Globus pallidus (tissue), 1 donor: ENCODE data around the gene DOCK8.
"Not testable (repeated sequence)": the region's sequence is repeated elsewhere in the genome, so short reads cannot be mapped to it uniquely, and the experiment has no call there.

Source experiments
- DNase-seq: peaks from one replicate; pipeline ENCODE4 v3.0.0-alpha.2; 2015; ENCODE audit warnings: low spot score

DOCK8 gene

DNA sequence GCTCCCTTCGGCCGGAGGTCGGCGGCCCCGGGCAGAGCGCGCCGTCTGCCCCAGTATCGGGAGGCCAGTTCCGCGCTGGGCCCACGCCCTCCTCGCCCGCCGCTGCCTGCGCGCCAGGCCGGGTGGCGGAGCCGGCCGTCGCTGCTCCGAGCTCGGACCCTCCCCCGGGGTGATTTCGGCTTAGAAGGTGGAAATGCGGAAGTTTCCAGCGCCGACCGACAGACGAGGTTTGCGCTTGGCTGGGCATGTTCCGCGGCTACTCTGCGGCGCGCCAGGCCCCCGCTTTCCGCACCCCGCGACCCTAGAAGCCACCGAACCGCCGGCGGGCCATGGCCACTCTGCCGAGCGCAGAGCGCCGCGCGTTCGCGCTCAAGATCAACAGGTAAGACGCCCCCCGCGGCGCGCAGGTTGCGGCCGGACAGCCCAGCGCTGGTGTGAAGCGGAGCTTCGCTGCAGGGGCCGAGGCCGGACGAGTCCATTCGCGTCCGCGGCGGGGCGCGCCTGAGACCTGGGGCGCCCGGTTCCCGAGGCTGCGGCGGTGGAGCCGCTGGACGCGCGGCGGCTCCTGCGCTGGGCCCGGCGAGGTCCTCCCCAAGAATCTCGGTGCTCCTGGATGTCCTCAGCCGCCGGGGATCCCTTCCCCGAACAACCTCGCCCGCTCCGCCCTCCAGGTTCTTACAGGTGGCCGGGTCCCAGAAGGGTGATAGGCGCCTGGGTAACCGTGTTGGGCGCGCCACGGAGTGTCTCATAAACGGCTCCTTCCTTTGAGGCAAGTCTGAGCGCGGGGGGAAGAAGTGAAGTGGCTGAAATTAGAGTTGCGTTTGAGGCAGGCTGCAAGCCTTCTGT lies at the start of gene DOCK8:
TSS of gene DOCK8 (plus strand) at position 218 of the 846 bp plus-strand sequence. CDS start at position 330, 112 bp downstream.
- DNase-seq: no peak

- not testable (repeated sequence) for DNase-seq
These were observed 44.9 kb upstream of the DOCK8 start for GRCh38 chr9:169757-170156.

GRCh38 chr9:178140-178825 lies 36.4 kb upstream of the DOCK8 start:
- not testable (repeated sequence) for DNase-seq

DNA sequence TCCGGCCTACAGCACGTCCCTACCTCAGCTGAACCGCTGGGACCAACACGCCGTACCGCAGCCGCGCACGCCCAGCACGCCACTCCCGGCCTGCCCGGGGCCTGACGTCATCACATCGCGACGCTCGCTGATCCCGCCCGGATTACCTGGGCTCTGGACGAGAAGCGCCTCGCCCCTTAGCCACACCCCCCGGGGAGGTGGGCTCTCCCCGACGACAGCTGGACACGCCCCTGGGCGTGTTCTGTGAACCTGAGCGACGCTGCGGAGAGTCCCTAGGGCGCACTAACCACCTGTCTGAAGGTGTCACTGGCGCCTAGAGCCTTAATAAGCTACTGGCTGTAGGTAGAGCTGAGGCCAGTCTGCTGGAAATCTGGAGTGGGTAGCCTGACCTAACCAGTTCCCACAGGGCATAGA lies 35.7 kb upstream of the DOCK8 start, which contains the start of gene ZNG1A:
TSS of gene ZNG1A (minus strand) at position 87 of the 414 bp plus-strand sequence. CDS start 87 bp downstream, outside the sequence.
- not testable (repeated sequence) for DNase-seq

GRCh38 chr9:199601-200000 lies 15.1 kb upstream of the DOCK8 start:
- not testable (repeated sequence) for DNase-seq

DNA sequence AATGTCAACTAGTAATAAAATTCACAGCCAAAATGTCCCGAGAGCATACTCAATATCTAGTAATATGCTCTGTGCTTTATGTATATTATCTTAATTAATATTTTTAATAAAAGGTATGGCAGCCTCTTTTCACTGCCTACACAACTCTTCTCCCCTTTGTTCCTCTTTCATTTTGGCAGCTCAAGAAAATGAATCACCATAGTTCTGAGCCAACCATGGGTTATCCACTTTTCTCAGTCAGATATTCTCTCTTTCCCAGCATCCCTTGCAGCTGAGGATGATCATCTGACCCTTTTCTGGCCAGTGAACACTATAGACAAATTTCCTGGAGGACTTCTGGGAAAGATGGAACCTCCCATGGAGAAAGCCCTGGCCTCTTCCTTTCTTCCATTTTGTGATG lies 8.2 kb upstream of the DOCK8 start:
- DNase-seq: no peak

GRCh38 chr9:209143-209758 lies 5.4 kb upstream of the DOCK8 start:
- no peak for DNase-seq

- no peak for DNase-seq
These were observed 3.6 kb upstream of the DOCK8 start for GRCh38 chr9:211036-211435.

DNA sequence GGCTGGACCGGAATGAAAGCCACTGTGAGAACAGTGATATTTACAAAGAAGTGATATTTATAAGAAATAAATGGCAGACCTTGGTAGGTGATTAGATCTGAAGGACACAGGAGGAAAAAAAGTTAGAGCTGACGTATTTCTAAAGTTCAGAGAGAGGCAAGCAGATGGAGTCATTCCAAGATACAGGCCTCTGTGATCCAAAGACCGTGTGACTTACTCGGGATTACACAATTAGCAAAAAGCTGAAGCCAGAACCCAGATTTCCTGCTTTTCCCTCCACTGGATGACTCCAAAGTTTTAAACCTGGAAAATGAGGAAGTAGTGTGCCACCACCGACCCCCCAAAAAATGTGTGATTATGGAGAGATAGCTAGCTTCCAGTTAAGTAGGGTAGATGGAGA lies 3.1 kb upstream of the DOCK8 start:
- no peak for DNase-seq

DNA sequence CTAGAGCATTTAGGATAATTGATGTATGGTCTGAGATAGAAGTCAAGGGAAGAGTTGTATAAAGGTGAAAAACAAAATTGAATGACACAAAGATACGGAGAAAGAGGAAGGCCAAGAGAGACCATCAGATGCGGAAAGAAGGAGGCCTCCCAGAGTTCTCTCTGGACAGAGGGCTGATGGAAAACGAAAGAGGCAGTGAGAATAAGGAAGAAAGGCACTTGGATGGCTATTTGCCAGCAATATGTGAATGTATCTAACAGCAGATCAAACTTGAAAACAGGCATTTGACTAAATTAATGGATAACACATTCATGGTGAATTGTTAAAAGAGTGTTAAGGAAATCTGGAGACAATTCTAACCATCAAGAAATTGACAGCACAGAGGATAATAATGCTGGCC lies 2.4 kb upstream of the DOCK8 start:
- DNase-seq: peak; percentile 49

DNA sequence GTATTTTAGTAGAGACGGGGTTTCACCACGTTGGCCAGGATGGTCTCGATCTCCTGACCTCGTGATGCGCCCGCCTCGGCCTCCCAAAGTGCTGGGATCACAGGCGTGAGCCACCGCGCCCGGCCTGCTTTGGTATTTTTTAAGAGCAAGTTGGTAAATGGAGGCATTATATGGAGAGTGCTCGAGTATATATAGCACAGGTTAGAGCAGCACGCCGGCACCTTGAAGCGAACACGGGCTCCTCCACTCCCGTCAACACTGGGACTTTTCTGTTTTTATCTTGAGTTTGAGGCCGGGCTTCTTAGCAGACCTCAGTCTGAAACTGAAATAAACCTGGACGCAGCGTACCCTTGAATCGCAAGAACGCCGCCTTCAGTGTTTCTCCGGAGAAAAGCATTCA lies 764 bp upstream of the DOCK8 start:
- DNase-seq: not testable (repeated sequence)

DNA sequence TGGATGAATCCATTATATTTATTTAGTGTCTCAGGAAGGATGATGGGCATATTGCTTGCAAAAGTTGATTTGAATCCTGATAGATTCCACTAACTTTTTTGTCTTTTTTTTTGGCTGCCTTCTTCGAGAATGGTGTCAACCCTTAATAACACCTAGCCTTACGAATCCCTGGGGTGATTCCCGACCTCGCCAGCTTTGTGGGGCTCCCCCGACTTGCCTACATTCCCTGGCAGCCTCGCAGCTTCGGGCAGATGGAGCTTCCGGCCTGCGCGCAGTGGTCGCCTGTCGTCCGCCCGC lies 366 bp upstream of the DOCK8 start:
- no peak for DNase-seq

DNA sequence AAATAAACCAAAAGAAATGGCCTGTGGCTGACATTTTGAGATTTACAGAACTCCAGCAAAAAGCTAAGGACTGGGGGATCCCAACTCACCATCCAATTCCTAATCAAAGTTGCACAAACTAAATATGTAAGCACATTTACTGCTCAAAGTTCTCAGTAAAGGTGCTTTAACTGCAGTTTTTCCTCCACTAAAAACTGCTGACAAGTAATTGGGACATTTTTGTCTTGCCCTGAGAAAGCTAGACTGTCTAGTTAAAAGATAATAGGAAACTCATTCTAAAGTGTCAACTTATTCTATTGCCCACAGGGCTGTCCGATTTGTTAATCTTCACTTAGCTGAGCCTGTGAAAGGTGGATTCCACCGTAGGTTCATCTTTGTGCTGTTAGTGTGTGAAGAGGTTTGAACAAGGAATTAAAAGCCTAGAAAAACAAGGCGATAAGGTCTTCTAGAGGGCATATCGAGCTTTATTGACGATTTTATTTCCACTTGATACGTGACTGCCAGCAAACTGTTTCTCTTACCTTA lies 1.0 kb downstream of the DOCK8 start:
- DNase-seq: no peak

DNA sequence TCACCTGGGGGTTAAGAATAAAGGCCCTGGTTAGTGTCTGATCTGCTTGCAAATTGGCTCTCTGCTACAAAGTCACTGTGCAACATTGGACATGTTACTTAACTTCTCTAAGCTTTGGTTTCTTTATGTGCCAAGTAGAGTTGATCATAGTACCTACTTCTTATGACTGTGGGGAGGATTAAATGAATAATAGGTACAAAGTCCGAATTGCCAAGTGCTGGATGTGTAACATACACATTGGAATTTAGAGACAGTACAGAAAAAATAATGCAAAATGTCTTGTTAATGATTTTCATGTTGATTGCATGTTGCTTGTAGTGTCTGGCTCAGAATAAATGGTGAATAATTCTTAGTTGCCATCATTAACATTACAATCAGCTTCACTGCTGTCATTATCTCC lies 2.2 kb downstream of the DOCK8 start:
- no peak for DNase-seq

DNA sequence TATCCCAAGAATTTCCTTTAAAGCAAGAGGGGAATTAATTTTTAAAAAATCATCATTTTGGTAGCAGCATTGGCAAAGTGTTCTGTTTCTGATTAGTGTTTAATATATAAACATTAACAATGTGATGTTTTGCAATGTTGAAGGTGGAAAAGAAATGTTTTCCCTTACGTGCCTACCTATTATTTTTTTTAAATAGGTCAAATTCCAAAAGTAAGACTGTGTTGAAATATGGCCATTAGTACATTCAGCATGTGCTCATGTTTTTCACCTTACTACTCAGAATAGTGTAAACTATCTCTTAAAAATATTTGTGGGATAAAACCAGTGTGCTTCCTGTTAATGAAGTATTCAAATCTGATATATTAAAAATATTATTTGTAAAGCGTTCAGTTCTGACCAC lies 3.3 kb downstream of the DOCK8 start:
- DNase-seq: no peak

GRCh38 chr9:219036-219435 lies 4.4 kb downstream of the DOCK8 start:
- DNase-seq: not testable (repeated sequence)

- DNase-seq: no peak
These were observed 5.2 kb downstream of the DOCK8 start for GRCh38 chr9:219670-220365.

- DNase-seq: no peak
These were observed 7.5 kb downstream of the DOCK8 start for GRCh38 chr9:221989-222776.

- no peak for DNase-seq
These were observed 8.5 kb downstream of the DOCK8 start for GRCh38 chr9:223152-223551.

- no peak for DNase-seq
These were observed 9.4 kb downstream of the DOCK8 start for GRCh38 chr9:224026-224425.
